Measurements from ENCODE around the gene HEXA.

Gene HEXA

DNA sequence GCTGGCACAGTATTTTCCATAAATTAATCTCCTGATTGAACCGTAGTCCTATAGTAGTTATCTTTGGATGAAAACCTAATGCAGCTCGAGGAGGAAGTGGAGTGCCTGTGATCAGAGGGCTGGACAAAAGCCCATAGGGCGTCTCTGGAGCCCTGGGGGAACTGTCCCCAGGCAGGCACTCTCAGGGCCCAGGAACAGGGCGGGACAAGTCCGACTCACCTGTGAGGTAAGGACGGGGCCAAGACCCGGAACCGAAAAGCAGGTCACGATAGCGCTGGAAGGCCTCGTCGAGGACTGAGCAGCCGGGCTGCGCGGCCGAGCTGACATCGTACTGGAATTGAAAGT, 341 bp downstream of the HEXA start:
- peak in 1 of 3 donors; percentile 6 for DNase-seq (ENCODE audit: low read depth in 3 of 3)

DNA sequence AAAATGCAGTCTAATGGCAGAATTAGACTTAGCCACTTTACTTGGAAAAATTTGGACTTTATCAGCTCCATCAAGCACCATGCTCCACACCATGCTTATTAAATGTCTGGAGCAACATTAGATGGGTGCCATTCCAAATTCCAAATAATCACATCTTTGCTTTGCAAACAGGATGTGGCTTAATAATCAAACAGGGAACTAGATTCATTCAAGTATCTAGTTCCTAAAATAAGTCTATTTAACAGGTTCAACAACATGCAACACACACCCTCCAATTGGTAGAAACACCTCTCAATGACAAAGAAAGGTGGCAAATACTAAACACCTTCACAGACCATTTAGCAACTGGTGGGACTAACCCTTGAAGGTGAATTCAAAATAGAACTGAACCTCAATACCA, 3.5 kb downstream of the HEXA start:
- no peak for DNase-seq (ENCODE audit: low read depth in 3 of 3)

DNA sequence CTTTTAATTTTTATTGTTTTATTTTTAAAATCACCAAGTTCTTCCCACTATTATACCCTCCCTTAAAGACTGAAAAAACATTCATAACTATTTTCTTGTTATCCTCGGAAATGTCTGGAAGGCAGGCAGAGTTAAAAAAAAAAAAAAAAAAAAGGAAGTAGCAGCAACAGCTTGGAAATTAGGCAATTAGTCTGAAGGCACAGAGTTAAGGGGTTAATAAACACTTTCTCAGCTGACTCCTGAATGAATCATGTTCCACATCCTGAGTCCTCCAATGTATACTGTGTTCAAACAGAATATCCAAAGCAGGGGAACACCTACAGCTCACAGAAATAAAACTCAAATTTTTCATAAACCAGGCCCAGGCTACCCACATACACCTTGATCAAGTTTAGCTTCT, 5.8 kb downstream of the HEXA start:
- no peak for DNase-seq (ENCODE audit: low read depth in 3 of 3)

DNA sequence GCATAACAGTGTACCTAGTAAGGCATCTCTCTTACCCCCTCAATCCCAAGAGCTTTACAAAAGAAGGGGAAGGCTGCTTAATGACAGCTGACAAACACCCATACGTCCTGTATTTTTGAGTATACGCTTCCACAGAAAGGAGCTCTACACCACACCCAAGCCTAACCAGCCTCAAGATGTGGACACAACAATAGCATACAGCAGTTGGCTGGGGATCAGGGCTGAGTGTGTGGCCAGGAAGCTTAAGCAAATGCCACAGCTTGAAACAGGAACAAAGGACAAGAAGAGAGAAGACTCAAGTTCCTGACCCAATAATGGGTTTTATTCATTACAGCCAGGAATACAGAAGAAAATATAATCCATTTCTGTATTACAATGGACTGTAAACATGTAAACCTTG, 6.9 kb downstream of the HEXA start:
- no peak for DNase-seq (ENCODE audit: low read depth in 3 of 3)

DNA sequence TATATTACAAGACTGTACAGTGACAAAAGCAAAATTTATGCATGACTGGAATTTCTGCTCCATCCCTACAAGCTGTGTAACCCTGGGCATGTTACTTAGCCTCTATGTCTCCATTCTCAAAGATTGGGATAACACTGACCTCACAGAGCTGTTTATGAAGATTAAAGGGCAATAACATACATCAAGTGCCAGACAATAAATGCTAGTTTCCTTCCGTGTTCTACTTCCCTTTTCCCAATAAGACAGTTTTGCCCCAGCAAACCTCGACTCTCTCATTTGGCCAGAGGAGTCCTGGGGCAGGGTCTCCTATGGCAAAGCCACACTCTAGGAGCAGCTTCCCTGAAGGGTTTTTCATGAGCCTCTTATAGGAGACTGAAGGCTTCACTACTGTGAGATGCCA, 7.5 kb downstream of the HEXA start:
- DNase-seq (ENCODE audit: low read depth in 3 of 3): no peak

DNA sequence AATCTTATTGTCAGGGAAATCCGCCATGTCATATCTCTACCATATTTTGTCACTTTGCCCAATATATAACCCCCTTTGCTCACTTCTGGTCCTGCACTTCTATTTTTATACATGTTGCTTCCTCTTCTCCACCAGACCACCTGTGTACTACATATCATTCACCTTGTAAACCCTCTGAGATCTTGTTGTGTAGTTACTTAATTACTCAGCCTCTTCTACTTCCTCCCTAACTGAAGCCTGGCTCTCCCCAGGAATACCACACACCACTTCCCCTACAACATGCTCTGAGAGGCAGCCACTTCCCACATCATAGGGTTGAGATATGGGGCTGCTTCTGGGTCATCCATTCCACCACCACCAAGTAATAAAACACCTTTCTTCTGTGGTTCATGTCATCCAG, 10.0 kb downstream of the HEXA start:
- DNase-seq (ENCODE audit: low read depth in 3 of 3): no peak

DNA sequence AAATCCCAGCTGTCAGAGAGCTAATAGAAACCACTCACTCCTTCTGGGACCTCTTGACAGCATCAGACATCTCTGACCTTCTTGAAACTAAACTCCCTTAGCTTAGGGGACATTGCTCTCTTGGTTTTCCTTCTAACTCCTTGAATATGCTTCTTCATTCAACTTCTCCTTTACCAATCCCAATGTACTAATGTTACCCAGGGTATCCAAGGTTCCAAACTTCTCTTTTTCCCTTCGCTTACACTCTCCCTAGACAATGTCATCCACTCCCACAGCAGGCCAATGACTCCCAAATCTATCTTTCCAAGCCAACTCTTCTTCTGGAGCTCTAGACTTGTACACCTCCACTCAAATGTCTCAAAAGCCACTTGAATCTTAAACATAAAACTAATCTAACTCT, 14.6 kb downstream of the HEXA start:
- DNase-seq (ENCODE audit: low read depth in 3 of 3): no peak

DNA sequence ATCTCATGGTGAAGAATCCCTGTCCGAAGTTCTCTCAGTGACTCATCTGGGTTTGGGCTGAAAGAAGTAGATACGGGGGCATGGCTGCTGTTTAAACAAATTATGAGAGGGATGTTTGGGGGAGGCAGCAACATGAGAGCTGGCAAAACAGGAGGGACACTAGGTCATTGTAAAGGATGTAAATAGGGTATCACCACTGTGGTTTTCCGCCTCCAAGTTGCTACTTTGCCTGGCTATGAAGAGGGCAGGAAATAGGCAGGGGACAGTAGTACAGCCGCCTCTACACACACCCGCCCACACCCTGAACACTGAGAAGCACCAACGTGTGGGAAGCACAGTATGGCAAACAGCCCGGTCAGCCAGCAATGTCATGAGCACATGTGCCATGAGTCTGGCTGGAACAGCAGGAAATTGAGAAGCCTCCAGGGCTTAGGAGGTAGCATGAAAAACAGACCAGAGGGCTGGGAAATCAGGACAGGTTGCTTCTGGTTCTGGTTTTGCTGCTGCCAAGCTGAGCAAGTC, 17.1 kb downstream of the HEXA start:
- no peak for DNase-seq (ENCODE audit: low read depth in 3 of 3)

DNA sequence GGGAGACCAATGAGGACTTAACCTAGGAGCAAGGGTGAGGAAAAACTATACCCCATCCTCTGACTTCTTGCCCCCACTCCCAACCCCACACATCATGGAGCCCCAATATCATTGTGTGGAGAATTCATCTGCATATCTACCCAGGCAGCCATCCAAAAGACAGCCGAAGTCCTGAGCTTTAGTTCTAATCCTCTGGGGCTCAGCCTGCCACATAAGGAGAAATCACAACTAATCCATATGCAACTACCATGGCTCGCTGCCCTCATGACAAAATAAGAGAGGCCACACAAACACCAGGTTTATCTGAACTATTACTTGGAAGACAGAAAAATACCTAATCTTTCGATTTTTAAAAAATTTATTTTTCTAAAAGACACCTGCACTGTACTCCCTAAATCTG, 17.7 kb downstream of the HEXA start:
- no peak for DNase-seq (ENCODE audit: low read depth in 3 of 3)

DNA sequence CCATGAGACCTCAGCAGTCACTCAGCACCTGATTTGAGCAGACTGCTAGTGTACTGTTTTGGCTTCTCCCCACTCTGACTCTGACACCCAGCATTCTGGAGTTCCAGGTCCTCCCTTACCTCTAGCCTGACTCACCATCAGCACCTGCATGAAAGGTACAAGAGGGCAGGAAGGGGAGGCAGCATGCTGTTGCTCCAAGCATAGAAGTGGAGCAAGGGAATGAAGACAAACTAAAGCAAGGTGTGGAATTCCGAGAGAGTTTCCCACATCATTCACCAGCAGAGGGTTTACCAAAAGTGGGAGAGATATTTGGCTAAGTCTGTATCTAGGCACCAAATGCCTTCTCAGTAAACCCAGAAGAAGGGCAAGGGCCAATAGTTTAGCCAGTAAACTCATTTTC, 21.3 kb downstream of the HEXA start:
- no peak for DNase-seq (ENCODE audit: low read depth in 3 of 3)

DNA sequence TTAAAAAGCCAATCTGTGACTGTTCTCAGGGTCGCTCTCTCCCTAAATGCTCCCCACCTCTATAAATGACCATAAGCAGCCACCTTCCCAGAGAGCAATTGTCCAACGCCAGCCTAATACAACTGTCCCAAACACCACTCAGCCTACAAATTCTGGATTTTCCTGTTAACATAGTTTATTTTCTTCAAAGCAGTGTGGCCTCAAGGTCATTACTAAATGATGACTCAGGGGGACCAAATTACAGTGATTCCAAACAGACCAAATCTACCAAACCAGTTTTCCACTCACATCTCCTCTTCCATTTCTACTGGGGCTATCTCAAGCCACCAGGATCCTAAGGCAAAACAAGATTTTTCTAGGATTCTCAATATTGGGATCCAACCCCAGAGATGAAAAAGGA, 22.5 kb downstream of the HEXA start:
- DNase-seq (ENCODE audit: low read depth in 3 of 3): no peak

DNA sequence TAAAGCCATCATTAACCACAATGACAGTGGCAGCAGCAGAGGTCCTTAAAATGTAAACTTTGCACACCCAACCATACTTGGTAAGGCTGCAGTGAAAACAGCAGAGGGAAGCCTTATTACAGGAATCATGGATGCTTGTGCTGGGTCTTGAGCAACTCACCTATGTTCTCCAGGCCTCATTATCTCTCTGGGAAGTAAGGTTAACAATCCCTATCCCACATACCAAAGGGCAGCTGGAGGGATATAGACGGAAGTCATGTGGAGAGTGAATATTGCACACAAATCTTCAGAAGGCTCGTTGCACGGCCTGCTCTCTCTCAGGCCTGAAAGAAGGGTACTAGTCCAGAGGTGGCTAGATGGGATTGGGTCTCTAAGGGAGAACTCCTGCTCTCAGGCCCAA, 30.0 kb downstream of the HEXA start:
- no peak for DNase-seq (ENCODE audit: low read depth in 3 of 3)

DNA sequence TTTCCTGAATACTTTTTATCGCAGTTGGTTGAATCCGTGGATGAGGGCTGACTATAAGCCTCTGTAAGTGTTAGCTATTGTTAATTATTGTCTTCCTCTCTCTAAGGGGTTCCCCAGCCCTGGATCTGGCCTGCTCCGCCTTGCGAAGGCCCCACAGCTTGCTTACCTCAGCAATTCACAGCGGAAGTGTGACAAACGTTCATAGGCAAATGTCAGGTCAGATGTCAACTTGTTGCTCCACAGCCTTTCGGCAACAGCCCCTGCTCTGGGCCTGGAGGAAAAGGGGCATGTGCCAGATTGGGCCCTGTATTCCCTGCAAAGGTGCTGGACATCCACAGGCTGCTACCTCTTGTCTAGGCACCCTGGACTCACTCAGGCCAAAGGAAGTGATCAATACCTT, 30.5 kb downstream of the HEXA start:
- DNase-seq (ENCODE audit: low read depth in 3 of 3): no peak

DNA sequence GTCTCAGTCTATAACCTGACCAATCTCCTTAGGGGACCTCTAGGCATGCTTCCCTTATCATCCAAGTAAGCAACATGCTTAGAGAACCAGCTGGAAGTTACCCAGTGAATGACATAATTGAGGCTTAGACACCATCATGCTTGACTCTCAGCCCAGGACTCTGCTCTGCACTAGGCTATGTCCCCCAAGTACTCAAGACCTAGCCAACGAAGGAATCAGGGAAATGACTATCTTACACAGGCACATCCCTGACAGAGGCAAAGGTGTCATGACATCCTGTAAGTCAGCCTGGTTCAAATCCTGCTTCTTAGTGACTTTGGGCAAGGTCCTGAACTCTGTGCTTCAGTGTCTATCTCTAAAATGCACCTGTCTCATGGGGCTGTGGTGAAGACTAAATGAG, 31.2 kb downstream of the HEXA start:
- no peak for DNase-seq (ENCODE audit: low read depth in 3 of 3)

DNA sequence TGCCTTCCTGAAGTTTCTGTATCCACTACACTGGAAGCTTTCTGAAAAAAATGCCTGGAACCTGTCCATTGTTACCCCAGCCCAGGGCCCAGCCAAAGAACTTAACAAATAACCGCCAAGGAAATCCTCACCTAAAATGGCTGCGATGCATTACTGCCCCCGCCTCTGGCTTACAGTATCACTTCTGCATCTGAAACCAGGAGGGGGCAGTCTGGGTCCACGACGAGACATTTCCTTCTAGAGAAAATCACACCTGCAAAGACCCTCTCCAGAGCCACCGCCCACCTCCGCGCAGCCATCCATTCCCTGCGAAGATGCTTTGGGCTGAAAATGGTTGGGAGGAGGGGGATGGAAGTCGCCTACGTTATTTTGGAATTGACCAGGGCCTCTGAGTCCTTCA, 33.4 kb downstream of the HEXA start:
- peak in 2 of 3 donors; percentile 8 to 11 for DNase-seq (ENCODE audit: low read depth in 3 of 3)

DNA sequence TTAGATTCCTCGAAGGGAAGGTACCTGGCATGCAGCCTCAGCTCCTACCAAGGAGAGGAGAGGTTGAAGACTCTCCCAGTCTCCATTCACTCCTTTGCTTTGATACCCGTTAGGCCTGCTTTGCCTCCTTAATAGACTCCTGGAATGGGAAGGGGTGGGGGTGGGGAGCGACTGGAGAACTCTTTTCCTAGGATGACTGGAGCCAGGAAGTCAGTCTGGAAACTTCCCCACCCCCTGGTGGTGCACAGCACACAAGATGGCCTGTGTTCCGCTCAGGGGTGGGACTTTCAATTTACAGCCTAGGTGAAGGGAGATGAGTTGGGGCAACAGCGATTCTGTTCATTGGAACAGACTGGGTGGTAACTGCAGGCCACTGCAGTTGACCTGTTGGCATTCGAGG, 34.5 kb downstream of the HEXA start:
- no peak for DNase-seq (ENCODE audit: low read depth in 3 of 3)

DNA sequence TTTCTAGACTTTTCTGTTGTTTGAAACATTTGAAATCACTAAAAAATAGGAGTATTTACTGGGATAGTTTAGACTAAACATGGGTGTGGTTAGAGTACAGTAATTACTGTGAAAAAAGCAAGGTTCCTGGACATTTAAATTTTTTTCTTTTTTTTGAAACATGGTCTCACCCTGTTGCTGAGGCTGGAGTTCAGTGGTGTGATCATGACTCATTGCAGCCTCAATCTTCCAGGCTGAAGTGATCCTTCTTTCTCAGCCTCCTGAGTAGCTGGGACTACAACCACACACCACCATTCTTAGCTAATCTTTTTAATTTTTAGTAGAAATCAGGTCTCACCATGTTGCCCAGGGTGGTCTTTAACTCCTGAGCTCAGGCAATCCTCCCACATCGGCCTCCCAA, 35.4 kb downstream of the HEXA start:
- no peak for DNase-seq (ENCODE audit: low read depth in 3 of 3)

DNA sequence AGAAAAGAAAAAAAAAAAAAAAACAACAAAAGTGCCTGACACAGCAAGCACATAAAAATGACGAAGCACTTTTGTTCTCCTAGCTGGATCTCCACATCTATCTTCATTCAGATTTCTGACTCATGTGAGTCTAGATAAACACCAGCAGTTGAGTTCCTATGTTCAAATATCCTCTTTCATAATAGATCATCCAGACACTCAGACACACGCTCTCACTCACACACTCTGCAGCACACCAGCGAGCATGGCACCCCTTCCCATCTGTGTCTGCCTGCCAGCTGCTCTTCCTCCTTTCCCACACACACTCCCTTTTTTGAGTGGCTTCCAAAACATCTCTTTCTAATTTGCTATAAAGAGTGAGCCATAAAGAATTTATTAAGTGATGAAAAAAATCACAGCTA, 36.0 kb downstream of the HEXA start:
- DNase-seq (ENCODE audit: low read depth in 3 of 3): no peak

DNA sequence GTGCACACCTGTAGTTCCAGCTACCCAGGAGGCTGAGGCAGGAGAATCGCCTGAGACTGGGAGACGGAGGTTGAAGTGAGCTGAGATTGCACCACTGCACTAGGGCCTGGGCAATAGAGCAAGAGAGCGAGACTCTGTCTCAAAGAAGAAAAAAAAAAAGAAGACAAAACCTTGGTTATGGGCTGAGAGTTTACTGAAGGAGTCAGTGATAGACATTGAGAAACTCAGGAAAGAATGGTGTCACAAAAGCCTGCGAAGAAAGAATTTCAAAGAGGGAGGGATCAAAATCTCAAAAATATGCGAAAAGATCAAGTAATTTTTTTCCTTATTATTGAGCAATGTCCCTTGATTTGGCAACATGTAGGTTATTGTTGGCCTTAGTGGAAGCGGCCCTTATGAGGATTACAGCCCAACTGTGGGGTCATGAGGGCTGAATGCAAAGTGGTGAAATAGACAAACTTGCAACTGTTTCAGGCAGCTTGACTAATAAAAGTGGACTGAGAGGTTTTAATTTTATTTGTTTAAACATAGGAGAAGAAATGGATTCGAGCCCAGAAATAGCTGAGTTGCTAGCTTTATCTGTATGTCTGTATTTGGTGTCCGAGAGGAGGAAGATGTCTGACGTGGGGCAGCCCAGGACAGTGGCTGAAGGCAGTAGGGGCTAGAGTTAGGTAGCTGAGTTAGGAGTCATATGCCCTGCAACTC, 37.0 kb downstream of the HEXA start:
- DNase-seq (ENCODE audit: low read depth in 3 of 3): no peak

DNA sequence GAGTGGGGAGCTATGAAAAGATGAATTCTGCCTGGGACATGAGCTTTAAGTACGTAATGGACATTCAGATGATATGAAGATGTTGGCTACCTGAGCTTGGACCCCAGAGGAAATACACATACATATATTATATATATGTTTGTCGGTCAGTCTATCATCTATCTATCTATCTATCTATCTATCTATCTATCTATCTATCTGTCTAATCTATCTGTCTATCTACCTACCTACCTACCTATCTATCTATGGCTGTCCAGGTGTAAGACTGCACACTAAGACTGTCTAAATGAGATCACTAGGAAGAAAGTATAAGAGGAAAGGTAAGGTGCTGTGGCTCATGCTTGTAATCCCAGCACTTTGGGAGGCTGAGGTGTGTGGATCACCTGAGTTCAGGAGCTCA, 37.7 kb downstream of the HEXA start:
- DNase-seq (ENCODE audit: low read depth in 3 of 3): no peak

DNA sequence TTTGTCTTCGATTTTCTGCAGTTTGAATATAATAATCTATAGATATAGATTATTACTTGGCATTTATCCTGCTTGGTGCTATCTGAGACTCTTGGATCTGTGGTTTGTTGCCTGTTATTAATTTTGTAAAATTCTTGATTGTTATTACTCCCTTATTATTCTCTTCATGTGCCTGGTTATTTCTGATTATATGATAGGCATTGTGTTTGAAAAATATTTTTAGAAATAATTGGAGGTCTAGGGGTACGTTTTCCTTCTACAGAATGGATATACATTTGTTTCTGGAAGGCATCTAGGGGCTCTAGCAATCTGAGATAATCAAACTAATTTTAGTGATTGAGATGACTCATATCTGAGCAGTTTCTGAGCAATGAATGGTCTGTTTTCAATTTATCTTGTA, 41.0 kb downstream of the HEXA start:
- no peak for DNase-seq (ENCODE audit: low read depth in 3 of 3)

DNA sequence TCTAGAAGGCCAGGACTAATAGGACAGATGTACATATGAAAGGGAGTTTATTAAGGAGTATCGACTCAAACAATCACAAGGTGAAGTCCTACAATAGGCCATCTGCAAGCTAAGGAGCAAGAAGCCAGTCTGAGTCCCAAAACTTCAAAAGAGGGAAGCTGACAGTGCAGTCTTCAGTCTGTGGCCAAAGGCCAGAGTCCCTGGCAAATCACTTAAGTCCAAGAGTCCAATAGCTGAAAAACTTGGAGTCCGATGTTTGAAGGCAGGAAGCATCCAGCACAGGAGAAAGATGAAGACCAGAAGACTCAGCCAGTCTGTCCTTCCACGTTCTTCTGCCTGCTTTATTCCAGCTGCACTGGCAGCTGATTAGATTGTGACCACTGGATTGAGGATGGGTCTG, 44.8 kb downstream of the HEXA start:
- DNase-seq (ENCODE audit: low read depth in 3 of 3): no peak

DNA sequence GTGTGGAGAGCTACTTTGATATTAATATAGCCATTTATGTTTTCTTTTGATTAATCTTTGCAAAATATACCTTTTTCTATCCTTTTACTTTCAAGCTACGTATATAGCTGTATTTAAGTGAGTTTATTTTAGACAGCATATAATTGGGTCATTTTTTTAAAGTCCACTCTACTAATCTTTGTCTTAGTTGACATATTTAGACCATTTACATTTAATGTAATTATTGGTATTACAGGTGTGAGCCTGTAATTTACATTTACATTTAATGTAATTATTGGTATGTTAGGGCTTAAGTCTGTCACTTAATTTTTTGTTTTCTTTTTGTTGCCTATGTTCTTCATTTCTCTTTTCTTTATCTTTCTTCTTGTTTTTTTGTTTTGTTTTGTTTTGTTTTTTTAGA, 52.1 kb downstream of the HEXA start:
- no peak for DNase-seq (ENCODE audit: low read depth in 3 of 3)

DNA sequence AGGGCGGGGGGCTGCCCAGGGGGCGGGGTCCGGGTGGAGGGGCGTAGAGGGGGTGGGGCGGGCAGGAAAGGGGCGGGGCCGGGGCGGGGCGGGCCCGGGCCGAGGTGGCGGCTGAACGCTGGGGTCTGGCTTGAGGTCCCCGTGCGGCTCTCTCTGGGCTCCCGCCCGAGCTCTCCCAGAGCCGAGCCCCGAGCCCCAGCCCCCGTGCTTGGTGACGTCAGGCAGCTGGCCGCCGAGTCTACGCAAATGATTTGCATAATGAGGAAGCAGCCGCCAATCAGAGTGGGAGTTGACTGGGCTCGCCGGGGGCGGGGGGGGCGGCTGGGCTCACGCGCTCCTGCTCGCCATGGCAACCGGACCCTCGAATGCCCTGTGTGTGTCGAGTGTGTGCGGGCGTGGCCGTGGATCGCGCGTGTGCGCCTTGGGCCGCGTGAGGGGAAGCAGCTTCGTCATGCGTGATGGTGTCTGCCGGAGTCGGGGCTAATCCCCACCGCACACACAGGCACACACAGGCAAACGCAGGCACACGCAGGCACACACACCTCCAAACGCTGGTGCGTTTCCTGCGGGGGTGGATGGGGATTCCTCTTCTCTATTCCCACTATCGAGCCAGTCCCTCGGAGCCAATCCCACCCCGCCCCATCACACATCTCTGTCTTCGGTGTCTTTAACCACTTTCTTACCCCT, 55.7 kb downstream of the HEXA start, which contains the start of gene CELF6:
Gene CELF6 (minus strand): TSS at position 173 of the 687 bp plus-strand sequence. CDS start 283 bp downstream, outside the sequence.
- peak; percentile 33 to 60 (median 40) for DNase-seq (ENCODE audit: low read depth in 3 of 3)
